Endodermal cell (in vitro differentiated cells): ENCODE data around the gene MKS1. TPM values are rescaled to one million over a fixed set of nuclear protein-coding genes. Genes with fewer than 3 reads are reported as not detected.

Experiments used
- DNase-seq: peaks from one replicate; pipeline ENCODE4 v3.0.0-alpha.2; 2017
- H3K27ac ChIP-seq: 2 replicates; pipeline ENCODE4 v1.5.1; 2013; ENCODE audit warnings: mild to moderate bottlenecking, low read depth, low read length, moderate library complexity
- H3K27me3 ChIP-seq: 2 replicates; pipeline ENCODE4 v1.6.1; 2013; ENCODE audit warnings: mild to moderate bottlenecking, low read length, moderate library complexity; ENCODE audit not compliant: insufficient read depth, control insufficient read depth, poor library complexity, severe bottlenecking
- H3K36me3 ChIP-seq: 2 replicates; pipeline ENCODE4 v1.7.0; 2013; ENCODE audit warnings: mild to moderate bottlenecking, low read length, moderate library complexity; ENCODE audit not compliant: control insufficient read depth, insufficient read depth
- H3K4me1 ChIP-seq: one replicate; pipeline ENCODE4 v1.7.0; 2013; ENCODE audit warnings: low read length; ENCODE audit not compliant: control insufficient read depth, insufficient read depth
- H3K4me3 ChIP-seq: 2 replicates; pipeline ENCODE4 v1.5.1; 2013; ENCODE audit warnings: mild to moderate bottlenecking, low read length, moderate library complexity
- H3K9ac ChIP-seq: 2 replicates; pipeline ENCODE4 v1.6.1; 2013; ENCODE audit warnings: mild to moderate bottlenecking, low read length, moderate library complexity; ENCODE audit not compliant: poor library complexity, severe bottlenecking; ENCODE audit errors: extremely low read depth
- H3K9me3 ChIP-seq: 2 replicates; pipeline ENCODE4 v1.6.1; 2013; ENCODE audit warnings: mild to moderate bottlenecking, low read length, moderate library complexity; ENCODE audit not compliant: control insufficient read depth
- H3K27ac Mint-ChIP-seq: 2 replicates; pipeline ENCODE4 v1.8.0; 2020; ENCODE audit warnings: mixed read lengths
- H3K27me3 Mint-ChIP-seq: 2 replicates; pipeline ENCODE4 v1.8.0; 2021; ENCODE audit warnings: mild to moderate bottlenecking, mixed read lengths; ENCODE audit not compliant: insufficient read depth
- H3K36me3 Mint-ChIP-seq: 2 replicates; pipeline ENCODE4 v1.8.0; 2020; ENCODE audit warnings: low read depth, mixed read lengths
- H3K4me1 Mint-ChIP-seq: 2 replicates; pipeline ENCODE4 v1.8.0; 2020; ENCODE audit warnings: mixed read lengths
- H3K4me3 Mint-ChIP-seq: 2 replicates; pipeline ENCODE4 v1.8.0; 2020; ENCODE audit warnings: mild to moderate bottlenecking, moderate library complexity, mixed read lengths
- H3K9me3 Mint-ChIP-seq: 2 replicates; pipeline ENCODE4 v1.8.0; 2020; ENCODE audit warnings: mild to moderate bottlenecking, mixed read lengths
- WGBS, 2 experiments: methylation state at CpG; one replicate each; pipeline versions ENCODE4 v1.1.5 to v1.1.7; 2013; ENCODE audit warnings: missing lambda C conversion rate in 2 of 2, mixed read lengths in 1 of 2; ENCODE audit not compliant: insufficient coverage in 1 of 2, insufficient read length in 1 of 2; 5-methylcytosine and 5-hydroxymethylcytosine counted together
- total RNA-seq, 2 donors: library from RNA; stranded (reverse); fragmentation: NEBNext Ultra II Directional in 1 of 2; extraction: Animal tissue kit (Norgen Biotek cat#: 25700) in 1 of 2; gene quantifications; 2 replicates in 1 of 2; 3 replicates in 1 of 2; pipeline ENCODE4 v1.2.1, GENCODE V29; 2021
- TF ChIP-seq, protein P1 (sequence below): fragments of 200-600 bp; sonication (generic); conservative IDR thresholded peaks from 2 replicates; pipeline ENCODE4 v1.5.0; 2021; ENCODE audit warnings: antibody characterized with exemption, mild to moderate bottlenecking

MKS1 gene
- total RNA-seq, 2 donors from 2014 or later, result 31.8 to 32.2 TPM

DNA sequence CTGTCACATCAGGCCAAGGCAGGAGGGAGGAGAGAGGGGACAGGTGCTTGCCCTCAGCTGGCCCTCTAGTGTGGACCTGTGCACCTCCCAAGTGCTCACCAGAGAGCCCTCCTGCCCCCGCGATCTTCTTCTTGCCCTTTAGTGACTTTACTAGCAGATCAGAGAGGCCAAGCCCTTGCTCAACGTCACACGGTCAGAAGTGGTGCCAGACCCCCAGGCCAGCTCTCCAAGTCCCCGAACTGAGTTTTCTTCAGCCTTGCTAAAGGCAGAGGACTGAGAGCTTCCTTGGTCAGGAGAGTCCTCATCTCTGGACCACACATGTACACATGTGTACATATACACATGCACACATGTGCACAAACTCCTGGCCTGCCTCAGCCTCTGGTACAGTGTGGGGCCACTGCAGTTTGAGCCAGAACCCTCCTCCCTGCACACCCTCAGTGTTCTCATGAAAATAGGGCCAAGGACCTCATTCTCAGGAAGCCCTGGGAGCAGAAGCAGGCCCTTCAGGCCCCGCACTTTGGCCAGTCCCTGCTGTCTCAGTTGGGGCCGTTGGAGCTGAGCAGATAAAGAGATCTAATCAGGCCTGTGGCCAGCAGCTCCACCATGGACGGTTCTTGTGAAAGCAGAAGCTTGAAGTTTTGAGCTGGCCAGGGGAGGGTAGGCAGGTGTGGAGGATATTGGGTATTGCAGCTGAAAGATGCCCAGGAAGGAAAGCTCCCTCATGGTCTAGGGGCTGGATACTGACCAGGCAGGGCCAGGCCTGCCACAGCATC, 33.9 kb downstream of the MKS1 start:
- Histone ChIP-seq H3K9me3 (no peaks in the 10 kb centered on the region), H3K27me3 (peaks cover 10% of the 10 kb centered on the region), H3K4me3 (no peak overlapping the region), H3K9ac (no peak overlapping the region), H3K36me3 (no peaks in the 10 kb centered on the region), H3K4me1 (no peaks in the 10 kb centered on the region), H3K27ac (no peak overlapping the region)
- TF ChIP-seq, protein P1, sequence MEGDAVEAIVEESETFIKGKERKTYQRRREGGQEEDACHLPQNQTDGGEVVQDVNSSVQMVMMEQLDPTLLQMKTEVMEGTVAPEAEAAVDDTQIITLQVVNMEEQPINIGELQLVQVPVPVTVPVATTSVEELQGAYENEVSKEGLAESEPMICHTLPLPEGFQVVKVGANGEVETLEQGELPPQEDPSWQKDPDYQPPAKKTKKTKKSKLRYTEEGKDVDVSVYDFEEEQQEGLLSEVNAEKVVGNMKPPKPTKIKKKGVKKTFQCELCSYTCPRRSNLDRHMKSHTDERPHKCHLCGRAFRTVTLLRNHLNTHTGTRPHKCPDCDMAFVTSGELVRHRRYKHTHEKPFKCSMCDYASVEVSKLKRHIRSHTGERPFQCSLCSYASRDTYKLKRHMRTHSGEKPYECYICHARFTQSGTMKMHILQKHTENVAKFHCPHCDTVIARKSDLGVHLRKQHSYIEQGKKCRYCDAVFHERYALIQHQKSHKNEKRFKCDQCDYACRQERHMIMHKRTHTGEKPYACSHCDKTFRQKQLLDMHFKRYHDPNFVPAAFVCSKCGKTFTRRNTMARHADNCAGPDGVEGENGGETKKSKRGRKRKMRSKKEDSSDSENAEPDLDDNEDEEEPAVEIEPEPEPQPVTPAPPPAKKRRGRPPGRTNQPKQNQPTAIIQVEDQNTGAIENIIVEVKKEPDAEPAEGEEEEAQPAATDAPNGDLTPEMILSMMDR, result no peak
- H3K36me3 Mint-ChIP-seq, result no peaks in the 10 kb centered on the region
- no peak overlapping the region for H3K27ac Mint-ChIP-seq
- H3K4me1 Mint-ChIP-seq, result no peaks in the 10 kb centered on the region
- 86 to 96% methylated on average over 6 to 8 of the region's 8 CpGs for WGBS, 2 experiments
- no peak overlapping the region for H3K4me3 Mint-ChIP-seq
- no peaks in the 10 kb centered on the region for H3K9me3 Mint-ChIP-seq
- H3K27me3 Mint-ChIP-seq, result peaks cover 11% of the 10 kb centered on the region
- peak; percentile 42 for DNase-seq

DNA sequence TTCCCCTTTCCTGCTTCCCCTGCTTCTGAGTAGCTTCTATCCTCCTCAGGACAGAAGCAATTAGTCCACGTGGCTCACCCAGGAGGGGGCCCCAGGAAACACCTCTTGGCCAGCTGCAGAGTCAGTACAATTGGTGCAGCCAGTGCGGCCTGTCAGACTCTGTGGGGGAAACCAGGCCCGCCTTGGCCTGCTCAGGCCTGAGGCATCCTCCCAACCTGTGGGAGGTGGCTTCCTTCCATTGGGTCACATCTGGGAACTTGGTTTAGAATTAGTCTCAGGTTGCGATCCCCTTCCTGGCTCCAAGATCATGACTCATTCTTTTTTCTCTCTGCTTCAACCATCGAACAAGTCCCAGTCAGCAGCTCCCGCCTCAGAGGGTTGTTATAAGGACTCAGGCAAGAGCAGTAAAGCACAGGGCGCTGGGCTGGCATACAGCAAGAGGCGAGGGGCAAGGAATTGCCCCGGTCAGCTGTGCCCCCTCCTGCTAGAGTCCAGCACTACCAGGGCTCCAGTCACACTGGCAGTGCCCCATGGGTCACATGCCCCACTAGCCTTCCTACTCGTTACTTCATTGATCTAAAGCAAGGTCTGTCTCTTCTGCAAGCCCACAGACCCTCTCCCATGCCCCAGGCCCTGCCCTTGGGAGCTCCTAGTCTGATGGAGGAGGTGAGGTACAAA, 34.6 kb downstream of the MKS1 start:
- H3K27ac Mint-ChIP-seq, result no peak overlapping the region

DNA sequence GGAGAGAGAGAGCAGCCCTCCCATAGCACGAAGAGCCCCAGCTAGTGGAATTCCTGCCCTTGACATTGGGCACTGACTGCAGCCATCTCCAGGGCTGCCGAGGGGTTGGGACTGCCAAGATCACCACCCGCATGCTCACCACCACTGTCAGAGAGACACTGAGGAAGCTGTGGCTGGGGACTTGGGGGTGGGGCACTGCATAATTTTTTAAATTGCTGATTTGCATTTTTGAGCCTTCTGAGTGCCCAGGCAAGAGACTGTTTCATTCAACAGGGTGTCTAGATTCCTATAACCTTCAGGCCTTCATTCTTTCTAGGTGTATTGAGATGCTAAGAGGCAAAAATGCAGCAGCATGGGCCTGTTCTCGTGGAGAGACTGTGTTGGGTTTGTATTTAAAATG, 35.5 kb downstream of the MKS1 start:
- Histone ChIP-seq H3K9ac (no peak overlapping the region), H3K4me1 (no peaks in the 10 kb centered on the region), H3K36me3 (no peaks in the 10 kb centered on the region), H3K27ac (no peak overlapping the region), H3K27me3 (peaks cover 10% of the 10 kb centered on the region), H3K4me3 (no peak overlapping the region), H3K9me3 (no peaks in the 10 kb centered on the region)
- TF ChIP-seq, protein P1, result no peak
- DNase-seq, result no peak
- Mint-ChIP-seq H3K9me3 (no peaks in the 10 kb centered on the region), H3K27me3 (peaks cover 7% of the 10 kb centered on the region), H3K4me3 (no peak overlapping the region), H3K36me3 (no peaks in the 10 kb centered on the region), H3K4me1 (no peaks in the 10 kb centered on the region), H3K27ac (no peak overlapping the region)
- WGBS, 2 experiments, result 86 to 88% methylated on average over 3 to 4 of the region's 4 CpGs

More for the DNA sequence above, 34.6 kb downstream of the MKS1 start:
- 69 to 73% methylated on average over 7 to 10 of the region's 10 CpGs for WGBS, 2 experiments
- Histone ChIP-seq H3K4me3 (no peak overlapping the region), H3K27me3 (peaks cover 10% of the 10 kb centered on the region), H3K27ac (no peak overlapping the region), H3K9ac (no peak overlapping the region), H3K4me1 (no peaks in the 10 kb centered on the region), H3K9me3 (no peaks in the 10 kb centered on the region), H3K36me3 (no peaks in the 10 kb centered on the region)
- TF ChIP-seq, protein P1, result no peak
- Mint-ChIP-seq H3K27me3 (peaks cover 7% of the 10 kb centered on the region), H3K36me3 (no peaks in the 10 kb centered on the region), H3K9me3 (no peaks in the 10 kb centered on the region), H3K4me3 (no peak overlapping the region), H3K4me1 (no peaks in the 10 kb centered on the region)
- peak; percentile 91 for DNase-seq
